SH-SY5Y (cell line): ENCODE data around the gene OTOS.

Experiments
- GATA2 ChIP-seq: IDR thresholded peaks from 2 replicates; pipeline ENCODE4 v1.6.1; 2011; ENCODE audit warnings: mild to moderate bottlenecking, low read depth, low read length
- GATA3 ChIP-seq: IDR thresholded peaks from 2 replicates; pipeline ENCODE4 v1.6.1; 2011; ENCODE audit warnings: low read depth, mild to moderate bottlenecking, low read length, moderate library complexity

DNA sequence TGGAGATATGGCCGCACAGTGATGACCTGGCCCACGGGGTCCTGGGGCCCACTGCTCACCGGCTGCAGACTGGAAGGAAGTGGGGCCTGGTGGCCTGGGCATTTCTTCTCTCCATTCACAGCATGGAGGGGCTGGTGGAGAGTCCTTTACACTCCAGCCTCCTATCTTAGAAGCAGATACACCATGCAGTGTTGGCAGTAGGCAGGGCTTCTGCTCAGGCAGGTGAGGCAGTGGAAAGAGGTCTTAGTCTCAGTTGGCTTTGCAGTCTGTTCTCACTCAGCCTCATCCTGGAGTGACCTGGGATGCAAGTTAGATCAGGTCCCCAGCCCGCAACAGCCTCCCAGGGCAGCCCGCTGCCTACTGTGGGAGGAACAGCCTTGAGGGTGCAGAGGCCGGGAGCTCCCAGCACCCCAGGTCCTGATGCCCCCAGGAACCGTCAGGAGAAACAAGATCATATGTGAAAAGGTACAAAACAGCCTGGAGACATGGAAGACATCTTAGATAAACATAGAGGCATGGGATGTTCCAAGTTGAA, 45.8 kb upstream of the OTOS start:
- TF ChIP-seq GATA2, result no peak
- no peak for TF ChIP-seq GATA3
